ENCODE data around the gene PRIMA1. TPM values are rescaled to one million over a fixed set of nuclear protein-coding genes. Genes with fewer than 3 reads are reported as not detected.

PRIMA1 gene
- total RNA-seq, 1 experiment from 2014 or later, result 1.0 TPM

- intact Hi-C loops (cut with micrococcal nuclease; ENCODE audit: unreplicated experiment), result no loop called here
- H3K27ac Mint-ChIP-seq (ENCODE audit: unreplicated experiment), result no peak overlapping the region
- H3K4me3 Mint-ChIP-seq (ENCODE audit: unreplicated experiment), result peak overlapping the region; percentile 71
- no peaks in the 10 kb centered on the region for H3K27me3 ChIP-seq (replicated peaks; ENCODE audit: control insufficient read depth, insufficient read depth, low read length)
- no peaks in the 10 kb centered on the region for H3K9me3 Mint-ChIP-seq (ENCODE audit: unreplicated experiment)
- POLR2A ChIA-PET, result no interaction called here
- CTCF ChIA-PET, result no interaction called here
- no peak for DNase-seq
- no peaks in the 10 kb centered on the region for H3K4me1 Mint-ChIP-seq (ENCODE audit: low read depth, unreplicated experiment)
- 0 out of 2 replicates have a peak, but pooled peaks cover 4% of the 10 kb centered on the region for H3K4me1 ChIP-seq
- H3K9me3 ChIP-seq, result no peaks in the 10 kb centered on the region
- H3K27me3 Mint-ChIP-seq (ENCODE audit: insufficient read depth, unreplicated experiment), result peaks cover 4% of the 10 kb centered on the region
- BruUV-seq (replicated peaks), result no TSS peak
- H3K36me3 ChIP-seq (ENCODE audit: control insufficient read depth, insufficient read depth, low read length), result no peaks in the 10 kb centered on the region
- peak overlapping the region; percentile 46 for H3K4me3 ChIP-seq (ENCODE audit: low read depth, low read length)
- no peak for TF ChIP-seq CTCF (IDR thresholded peaks at IDR 0.05; ENCODE audit: insufficient read depth in 1 of 2, low read depth in 1 of 2, low read length in 1 of 2, severe bottlenecking in 1 of 2, unreplicated experiment in 1 of 2)
- H3K36me3 Mint-ChIP-seq (ENCODE audit: insufficient read depth, unreplicated experiment), result no peaks in the 10 kb centered on the region
Measured at GRCh38 chr14:93787465-93788292, 606 bp downstream of the PRIMA1 start.

GRCh38 chr14:93785423-93785822, 2.9 kb downstream of the PRIMA1 start:
- H3K9me3 ChIP-seq, result no peaks in the 10 kb centered on the region
- no peaks in the 10 kb centered on the region for H3K36me3 ChIP-seq (ENCODE audit: control insufficient read depth, insufficient read depth, low read length)
- Mint-ChIP-seq H3K9me3 (ENCODE audit: unreplicated experiment) (no peaks in the 10 kb centered on the region), H3K4me1 (ENCODE audit: low read depth, unreplicated experiment) (no peaks in the 10 kb centered on the region), H3K27me3 (ENCODE audit: insufficient read depth, unreplicated experiment) (peaks cover 4% of the 10 kb centered on the region), H3K4me3 (ENCODE audit: unreplicated experiment) (no peak overlapping the region), H3K27ac (ENCODE audit: unreplicated experiment) (no peak overlapping the region), H3K36me3 (ENCODE audit: insufficient read depth, unreplicated experiment) (no peaks in the 10 kb centered on the region)
- DNase-seq, result no peak
- H3K4me1 ChIP-seq, result 0 out of 2 replicates have a peak, but pooled peaks cover 4% of the 10 kb centered on the region
- no TSS peak for BruUV-seq (replicated peaks)
- POLR2A ChIA-PET, result no interaction called here
- intact Hi-C loops (cut with micrococcal nuclease; ENCODE audit: unreplicated experiment), result no loop called here
- TF ChIP-seq CTCF (IDR thresholded peaks at IDR 0.05; ENCODE audit: insufficient read depth in 1 of 2, low read depth in 1 of 2, low read length in 1 of 2, severe bottlenecking in 1 of 2, unreplicated experiment in 1 of 2), result no peak
- CTCF ChIA-PET, result no interaction called here
- H3K4me3 ChIP-seq (ENCODE audit: low read depth, low read length), result no peak overlapping the region
- H3K27me3 ChIP-seq (replicated peaks; ENCODE audit: control insufficient read depth, insufficient read depth, low read length), result no peaks in the 10 kb centered on the region

- ChIA-PET POLR2A (no interaction called here), CTCF (no interaction called here)
- no peak overlapping the region for H3K4me3 Mint-ChIP-seq (ENCODE audit: unreplicated experiment)
- no peak for TF ChIP-seq CTCF (IDR thresholded peaks at IDR 0.05; ENCODE audit: insufficient read depth in 1 of 2, low read depth in 1 of 2, low read length in 1 of 2, severe bottlenecking in 1 of 2, unreplicated experiment in 1 of 2)
- no peaks in the 10 kb centered on the region for H3K9me3 Mint-ChIP-seq (ENCODE audit: unreplicated experiment)
- no peaks in the 10 kb centered on the region for H3K4me1 Mint-ChIP-seq (ENCODE audit: low read depth, unreplicated experiment)
- H3K27me3 ChIP-seq (replicated peaks; ENCODE audit: control insufficient read depth, insufficient read depth, low read length), result no peaks in the 10 kb centered on the region
- H3K27ac Mint-ChIP-seq (ENCODE audit: unreplicated experiment), result no peak overlapping the region
- no peak for DNase-seq
- BruUV-seq (replicated peaks), result no TSS peak
- intact Hi-C loops (cut with micrococcal nuclease; ENCODE audit: unreplicated experiment), result no loop called here
- no peaks in the 10 kb centered on the region for H3K36me3 Mint-ChIP-seq (ENCODE audit: insufficient read depth, unreplicated experiment)
- H3K4me3 ChIP-seq (ENCODE audit: low read depth, low read length), result no peak overlapping the region
- H3K4me1 ChIP-seq, result 0 out of 2 replicates have a peak, but pooled peaks cover 4% of the 10 kb centered on the region
- H3K9me3 ChIP-seq, result no peaks in the 10 kb centered on the region
- H3K27me3 Mint-ChIP-seq (ENCODE audit: insufficient read depth, unreplicated experiment), result peaks cover 4% of the 10 kb centered on the region
- H3K36me3 ChIP-seq (ENCODE audit: control insufficient read depth, insufficient read depth, low read length), result no peaks in the 10 kb centered on the region
Measured at GRCh38 chr14:93784878-93785277, 3.4 kb downstream of the PRIMA1 start.
